ENCODE measurements around the gene HLA-DOB. TPM values are rescaled to one million over a fixed set of nuclear protein-coding genes. Genes with fewer than 3 reads are reported as not detected.

HLA-DOB gene
- total RNA-seq, 4 donors from 2014 or later, result 5.7 TPM; not detected in 3

DNA sequence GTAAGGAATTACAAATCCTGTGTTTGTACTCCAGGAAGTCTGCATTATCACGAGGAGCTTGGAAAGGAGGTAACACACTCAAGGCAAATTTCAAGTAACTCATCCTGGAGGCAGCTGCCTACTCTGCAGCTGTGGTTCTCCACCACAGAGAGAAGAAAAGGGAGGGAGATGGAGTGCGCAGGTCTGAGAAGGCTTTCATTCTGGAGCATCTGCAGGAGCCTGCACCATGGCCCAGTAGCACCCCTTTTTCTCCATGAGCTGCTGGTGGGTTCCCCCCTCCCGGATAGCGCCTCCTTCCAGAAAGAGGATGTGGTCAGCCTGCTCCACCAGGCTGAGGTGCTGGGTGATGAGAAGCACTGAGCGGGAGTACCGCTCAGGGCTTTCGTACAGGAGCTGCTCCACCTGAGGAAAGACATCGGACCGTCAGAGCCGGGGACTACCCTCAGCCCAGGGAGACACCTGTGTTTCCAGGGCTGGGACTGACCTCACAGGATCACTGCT, 28.6 kb upstream of the HLA-DOB start:
- peak; percentile 45 for DNase-seq
- H3K9me3 ChIP-seq, result no peaks in the 10 kb centered on the region
- no peaks in the 10 kb centered on the region for H3K27me3 ChIP-seq
- peak overlapping the region in 2 of 4 donors; percentile 74 to 94 for H3K4me3 ChIP-seq
- H3K4me1 ChIP-seq, result peaks cover 0 to 53% (median 20%) of the 10 kb centered on the region in 4 donors
- TF ChIP-seq POLR2AphosphoS5 (IDR thresholded peaks at IDR 0.05) (no peak), EP300 (IDR thresholded peaks at IDR 0.05; ENCODE audit: low read depth) (no peak), CTCF (IDR thresholded peaks at IDR 0.05) (no peak), POLR2A (IDR thresholded peaks at IDR 0.05) (no peak)
- intact Hi-C loops (cut with DNase I; ENCODE audit: low total_unique reads), result no loop called here
- H3K27ac ChIP-seq, result peak overlapping the region; percentile 90 to 98 (median 98)
- peaks cover 0 to 48% (median 16%) of the 10 kb centered on the region in 4 donors for H3K36me3 ChIP-seq
- in situ Hi-C loops (cut with MboI; ENCODE audit: low pct_ligation_motif_present in 1 of 4, low pct_unique_long_range_greater_than_20kb in 1 of 4, low sequenced_read_pairs in 3 of 4), result no loop called here
- WGBS, 2 donors (ENCODE audit: low coverage in 1 of 2), result 51 to 59% methylated on average over 3 to 10 of the region's 10 CpGs

DNA sequence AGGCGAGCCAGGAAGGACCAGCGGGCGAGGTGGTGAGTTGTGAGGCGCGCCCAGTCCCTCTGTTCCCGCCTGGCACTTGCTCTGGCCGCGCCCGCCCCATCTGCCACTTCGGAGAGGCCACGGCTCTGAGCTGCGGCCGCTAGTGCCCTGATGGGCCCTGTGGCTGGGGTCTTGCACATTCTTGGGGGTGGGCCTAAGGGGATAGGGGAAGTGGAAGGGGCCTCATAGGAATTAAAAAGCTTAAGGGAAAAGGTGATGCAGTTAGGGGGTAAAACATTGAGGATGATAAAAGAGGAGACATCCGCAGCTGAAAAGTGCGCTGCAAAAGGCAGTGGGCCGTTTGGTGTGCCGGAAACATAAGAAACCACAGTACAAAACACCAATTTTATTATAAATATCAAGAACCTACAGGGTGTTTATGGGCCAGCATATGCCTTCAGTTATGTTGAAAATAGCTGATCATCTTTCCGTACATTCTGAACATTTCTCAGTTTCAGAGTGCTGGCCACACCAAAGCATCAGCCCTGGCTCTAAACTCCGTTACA, 28.1 kb upstream of the HLA-DOB start:
- Histone ChIP-seq H3K36me3 (peaks cover 0 to 43% (median 14%) of the 10 kb centered on the region in 4 donors), H3K9me3 (no peaks in the 10 kb centered on the region), H3K4me3 (peak overlapping the region in 3 of 4 donors; percentile 74 to 98 (median 94)), H3K27ac (peak overlapping the region; percentile 90 to 98 (median 98)), H3K4me1 (peaks cover 0 to 48% (median 20%) of the 10 kb centered on the region in 4 donors), H3K27me3 (no peaks in the 10 kb centered on the region)
- TF ChIP-seq POLR2A (IDR thresholded peaks at IDR 0.05), result peak; percentile 50
- TF ChIP-seq POLR2AphosphoS5 (IDR thresholded peaks at IDR 0.05), result peak in 2 of 3 donors; percentile 56 to 81
- TF ChIP-seq EP300 (IDR thresholded peaks at IDR 0.05; ENCODE audit: low read depth), result no peak
- peak in 1 of 5 experiments; percentile 36 for TF ChIP-seq CTCF (IDR thresholded peaks at IDR 0.05)
- WGBS, 2 donors (ENCODE audit: low coverage in 1 of 2), result 13 to 32% methylated on average over 8 to 17 of the region's 19 CpGs
- intact Hi-C loops (cut with DNase I; ENCODE audit: low total_unique reads), result loop anchor here (5.0 kb wide), 1 partner anchor 1392 kb away; the partner anchor contains the start of gene HMGA1
- DNase-seq, result no peak
- in situ Hi-C loops (cut with MboI; ENCODE audit: low pct_ligation_motif_present in 1 of 4, low pct_unique_long_range_greater_than_20kb in 1 of 4, low sequenced_read_pairs in 3 of 4), result no loop called here

DNA sequence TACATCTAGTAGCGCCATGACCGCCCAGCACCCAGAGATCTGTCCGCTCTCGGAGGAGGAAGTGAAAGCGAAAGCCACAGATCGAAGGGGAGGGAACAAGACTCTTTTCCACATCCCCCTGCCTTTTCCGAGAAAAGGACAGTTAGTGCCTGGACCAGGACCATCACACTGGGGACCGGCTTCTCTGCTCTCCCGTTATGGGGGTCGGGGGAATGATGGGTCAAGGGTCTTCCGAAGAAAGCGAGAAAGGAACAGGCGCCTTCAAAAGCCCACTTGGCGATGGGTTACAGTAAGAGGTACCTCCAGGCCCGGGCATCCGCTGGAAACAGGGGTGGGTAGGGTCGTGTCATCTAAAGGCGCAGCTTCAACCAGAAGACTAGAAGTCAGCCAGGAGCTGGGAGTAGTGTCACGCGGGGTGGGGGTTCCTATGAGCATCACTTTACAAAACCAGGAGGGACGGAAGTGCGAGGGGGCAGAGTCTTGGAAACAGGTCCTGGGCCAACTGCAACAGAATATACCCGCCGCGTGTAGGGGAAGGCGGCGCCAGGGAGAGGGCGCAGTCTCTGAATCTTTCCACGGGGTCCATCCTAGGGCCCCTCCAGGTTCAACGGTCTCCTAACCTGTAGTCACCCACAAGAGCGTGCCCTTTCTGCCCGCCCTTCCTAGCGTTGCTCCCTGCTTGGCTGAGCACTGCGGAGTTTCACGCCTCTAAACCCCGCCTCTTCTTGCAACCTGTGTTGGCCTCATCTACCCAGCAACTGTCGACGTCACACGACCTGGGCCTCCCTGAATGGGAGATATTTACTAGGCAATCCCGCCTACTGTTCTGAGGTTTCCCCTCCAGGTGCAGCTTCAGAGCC, 27.4 kb upstream of the HLA-DOB start, which contains the start of gene PSMB8:
Gene PSMB8 (minus strand): TSS at position 69 of the 860 bp plus-strand sequence. CDS start 51 bp downstream, at position 18.
- Histone ChIP-seq H3K4me1 (peaks cover 0 to 52% (median 20%) of the 10 kb centered on the region in 4 donors), H3K9me3 (no peaks in the 10 kb centered on the region), H3K27ac (peak within 1 kb of the TSS; percentile 90 to 98 (median 98)), H3K27me3 (no peaks in the 10 kb centered on the region), H3K4me3 (peak within 1 kb of the TSS; percentile 62 to 98 (median 84)), H3K36me3 (peaks cover 0 to 41% (median 12%) of the 10 kb centered on the region in 4 donors)
- WGBS, 2 donors (ENCODE audit: low coverage in 1 of 2), result 1% methylated on average over 39 of the region's 40 CpGs; no CpG with 5 or more reads in 1 of the 2 donors
- intact Hi-C loops (cut with DNase I; ENCODE audit: low total_unique reads) (loop anchor here (5.0 kb wide), 1 partner anchor 1393 kb away; the partner anchor contains the start of gene HMGA1), in situ Hi-C loops (cut with MboI; ENCODE audit: low pct_ligation_motif_present in 1 of 4, low pct_unique_long_range_greater_than_20kb in 1 of 4, low sequenced_read_pairs in 3 of 4) (no loop called here)
- DNase-seq, result peak; percentile 99
- peak; percentile 97 for TF ChIP-seq POLR2A (IDR thresholded peaks at IDR 0.05)
- no peak for TF ChIP-seq CTCF (IDR thresholded peaks at IDR 0.05)
- TF ChIP-seq EP300 (IDR thresholded peaks at IDR 0.05; ENCODE audit: low read depth), result no peak
- peak; percentile 94 to 98 (median 98) for TF ChIP-seq POLR2AphosphoS5 (IDR thresholded peaks at IDR 0.05)
